ENCODE results near the gene OPCML.
A peak's percentile ranks its signal among the peaks of the same experiment; 100 is the strongest.

OPCML gene

GRCh38 chr11:133503236-133503635, 29.1 kb downstream of the OPCML start:
- no peak for DNase-seq (ENCODE audit: low read depth, low spot score)

- no peak for DNase-seq (ENCODE audit: low read depth, low spot score)
These were observed 30.4 kb downstream of the OPCML start for GRCh38 chr11:133501643-133502539.

- no peak for DNase-seq (ENCODE audit: low read depth, low spot score)
These were observed 31.4 kb downstream of the OPCML start for GRCh38 chr11:133500936-133501335.

GRCh38 chr11:133500435-133500834, 31.9 kb downstream of the OPCML start:
- no peak for DNase-seq (ENCODE audit: low read depth, low spot score)

- no peak for DNase-seq (ENCODE audit: low read depth, low spot score)
These were observed 33.3 kb downstream of the OPCML start for GRCh38 chr11:133498969-133499368.

- no peak for DNase-seq (ENCODE audit: low read depth, low spot score)
These were observed 34.7 kb downstream of the OPCML start for GRCh38 chr11:133497477-133498140.

GRCh38 chr11:133492895-133493294, 39.4 kb downstream of the OPCML start:
- no peak for DNase-seq (ENCODE audit: low read depth, low spot score)

- DNase-seq (ENCODE audit: low read depth, low spot score), result no peak
These were observed 40.5 kb downstream of the OPCML start for GRCh38 chr11:133491680-133492383.

GRCh38 chr11:133480722-133481121, 51.6 kb downstream of the OPCML start:
- peak; percentile 7 for DNase-seq (ENCODE audit: low read depth, low spot score)

- no peak for DNase-seq (ENCODE audit: low read depth, low spot score)
These were observed 53.1 kb downstream of the OPCML start for GRCh38 chr11:133479209-133479608.

GRCh38 chr11:133477251-133477625, 55.1 kb downstream of the OPCML start:
- DNase-seq (ENCODE audit: low read depth, low spot score), result no peak

- DNase-seq (ENCODE audit: low read depth, low spot score), result no peak
These were observed 55.6 kb downstream of the OPCML start for GRCh38 chr11:133476570-133477250.

GRCh38 chr11:133474461-133474860, 57.8 kb downstream of the OPCML start:
- DNase-seq (ENCODE audit: low read depth, low spot score), result no peak

- DNase-seq (ENCODE audit: low read depth, low spot score), result no peak
These were observed 64.6 kb downstream of the OPCML start for GRCh38 chr11:133467686-133468085.

- DNase-seq (ENCODE audit: low read depth, low spot score), result no peak
These were observed 89.0 kb downstream of the OPCML start for GRCh38 chr11:133443206-133443747.

GRCh38 chr11:133441964-133442660, 90.2 kb downstream of the OPCML start:
- no peak for DNase-seq (ENCODE audit: low read depth, low spot score)

- DNase-seq (ENCODE audit: low read depth, low spot score), result no peak
These were observed 106.3 kb downstream of the OPCML start for GRCh38 chr11:133425992-133426391.

GRCh38 chr11:133425245-133425644, 107.1 kb downstream of the OPCML start:
- no peak for DNase-seq (ENCODE audit: low read depth, low spot score)

- DNase-seq (ENCODE audit: low read depth, low spot score), result no peak
These were observed 114.1 kb downstream of the OPCML start for GRCh38 chr11:133418218-133418617.

GRCh38 chr11:133414506-133414905, 117.8 kb downstream of the OPCML start:
- no peak for DNase-seq (ENCODE audit: low read depth, low spot score)

GRCh38 chr11:133413703-133414102, 118.6 kb downstream of the OPCML start:
- no peak for DNase-seq (ENCODE audit: low read depth, low spot score)

Measured in astrocyte of the hippocampus (primary cell).